Epidermal melanocyte (primary cell): ENCODE data around the gene LRRC23.

Experiments
- DNase-seq: peaks from one replicate; pipeline ENCODE4 v3.0.0; 2011; ENCODE audit warnings: low spot score; ENCODE audit not compliant: insufficient read length

The LRRC23 gene

GRCh38 chr12:6956021-6956727, 51.6 kb downstream of the LRRC23 start:
- DNase-seq: no peak

- no peak for DNase-seq
Measured at GRCh38 chr12:6957151-6957701, 52.6 kb downstream of the LRRC23 start.

DNA sequence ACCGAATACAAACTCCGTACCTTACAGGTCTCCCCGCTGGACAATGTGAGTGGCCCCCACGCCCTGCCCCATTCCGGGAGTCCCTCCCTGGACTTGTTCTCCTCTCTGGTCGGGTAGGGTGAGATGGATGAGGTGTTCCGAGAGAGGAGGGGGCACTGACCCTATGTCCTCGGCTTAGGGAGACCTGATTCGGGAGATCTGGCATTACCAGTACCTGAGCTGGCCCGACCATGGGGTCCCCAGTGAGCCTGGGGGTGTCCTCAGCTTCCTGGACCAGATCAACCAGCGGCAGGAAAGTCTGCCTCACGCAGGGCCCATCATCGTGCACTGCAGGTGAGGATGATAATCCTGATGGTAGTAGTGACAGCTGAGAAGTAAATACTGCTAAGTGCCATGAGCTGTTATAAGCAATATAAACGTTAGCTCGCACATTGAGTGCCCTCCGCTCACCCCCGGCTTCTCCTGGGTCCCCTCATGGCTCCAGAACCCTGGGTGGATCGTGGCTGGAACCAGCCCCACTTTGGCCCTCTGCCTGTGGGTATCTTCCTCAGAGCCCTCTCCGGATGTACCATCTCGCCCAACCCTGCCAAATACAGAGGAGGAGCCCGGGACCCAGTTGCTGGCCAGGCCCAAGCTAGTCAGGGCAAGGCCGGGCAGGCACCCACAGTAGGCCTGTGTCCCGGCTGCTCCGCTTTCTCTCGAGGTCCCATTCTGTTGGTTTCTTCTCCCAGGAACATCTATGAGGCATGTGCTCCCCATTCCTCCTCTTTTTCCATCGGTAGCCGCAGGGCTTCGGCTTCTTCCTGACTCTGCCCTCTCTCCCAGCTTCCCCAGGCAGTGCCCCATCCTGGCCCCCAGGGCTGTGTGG, 53.4 kb downstream of the LRRC23 start:
- DNase-seq: no peak

DNA sequence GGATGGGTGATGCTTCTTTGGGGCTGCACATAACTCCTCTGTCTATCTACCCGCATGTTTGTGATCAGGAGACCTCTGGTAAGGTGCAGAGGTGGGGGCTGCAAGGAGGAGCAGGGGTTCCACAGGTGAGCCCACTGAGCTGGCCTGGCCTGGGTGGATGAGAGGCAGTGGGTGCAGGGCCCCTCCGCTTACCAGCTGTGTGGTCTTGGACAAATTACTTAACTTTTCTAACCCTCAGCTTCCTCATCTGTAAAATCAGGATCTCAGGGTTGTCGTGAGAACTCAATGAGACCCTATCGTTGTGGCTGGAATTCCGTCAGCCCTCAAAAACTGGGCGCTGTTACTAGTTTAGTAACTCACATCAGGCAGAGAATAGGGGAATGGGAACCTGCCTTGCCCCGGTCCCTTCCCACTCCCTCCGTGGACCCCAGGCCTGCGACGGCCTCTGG, 54.0 kb downstream of the LRRC23 start:
- no peak for DNase-seq

- no peak for DNase-seq
Measured at GRCh38 chr12:6959058-6959804, 54.6 kb downstream of the LRRC23 start.

DNA sequence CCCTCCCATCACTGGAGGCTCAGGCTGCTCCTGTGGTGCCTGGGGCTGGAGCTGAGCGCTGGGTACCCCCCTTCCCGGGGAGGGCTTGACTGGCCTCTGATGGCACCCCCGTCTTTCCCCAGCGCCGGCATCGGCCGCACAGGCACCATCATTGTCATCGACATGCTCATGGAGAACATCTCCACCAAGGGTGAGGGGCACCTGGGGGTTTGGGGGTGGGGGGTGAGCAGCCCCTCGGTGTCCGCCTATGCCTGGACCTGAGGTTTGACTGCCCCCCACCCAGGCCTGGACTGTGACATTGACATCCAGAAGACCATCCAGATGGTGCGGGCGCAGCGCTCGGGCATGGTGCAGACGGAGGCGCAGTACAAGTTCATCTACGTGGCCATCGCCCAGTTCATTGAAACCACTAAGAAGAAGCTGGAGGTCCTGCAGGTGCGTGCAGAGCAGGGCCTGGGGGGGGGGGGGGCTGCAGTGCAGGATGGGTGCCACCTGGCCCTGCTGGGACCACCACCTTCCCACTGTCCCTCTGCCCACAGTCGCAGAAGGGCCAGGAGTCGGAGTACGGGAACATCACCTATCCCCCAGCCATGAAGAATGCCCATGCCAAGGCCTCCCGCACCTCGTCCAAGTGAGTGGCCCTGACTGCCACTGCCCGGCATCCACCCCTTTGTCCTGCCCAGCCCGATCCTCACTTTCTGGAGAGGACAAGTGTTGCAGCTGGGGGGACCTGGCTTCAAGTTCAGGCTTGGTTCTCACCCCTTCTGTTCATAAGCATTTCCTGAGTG, 55.4 kb downstream of the LRRC23 start:
- no peak for DNase-seq

DNA sequence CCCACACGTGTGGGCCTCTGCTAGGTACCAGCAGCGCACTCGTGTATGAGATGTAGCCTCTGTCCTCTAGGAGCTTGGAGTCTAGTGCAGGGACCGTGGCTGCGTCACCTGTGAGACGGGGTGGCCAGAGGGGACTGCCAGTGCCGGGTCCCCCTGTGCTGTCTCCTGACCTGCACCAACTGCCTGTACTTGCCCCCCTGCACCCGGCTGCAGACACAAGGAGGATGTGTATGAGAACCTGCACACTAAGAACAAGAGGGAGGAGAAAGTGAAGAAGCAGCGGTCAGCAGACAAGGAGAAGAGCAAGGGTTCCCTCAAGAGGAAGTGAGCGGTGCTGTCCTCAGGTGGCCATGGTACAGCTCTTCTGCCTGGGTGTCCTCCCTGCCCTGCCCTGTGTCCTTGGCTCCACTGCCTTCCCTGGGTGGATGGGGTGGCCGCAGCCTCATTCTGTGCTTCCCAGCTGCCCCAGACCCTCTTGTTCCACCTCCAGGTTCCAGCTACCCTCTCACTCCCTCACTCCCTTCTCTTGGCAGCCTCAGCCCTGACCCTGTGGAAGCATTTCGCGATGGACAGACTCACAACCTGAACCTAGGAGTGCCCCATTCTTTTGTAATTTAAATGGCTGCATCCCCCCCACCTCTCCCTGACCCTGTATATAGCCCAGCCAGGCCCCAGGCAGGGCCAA, 56.1 kb downstream of the LRRC23 start:
- DNase-seq: no peak

DNA sequence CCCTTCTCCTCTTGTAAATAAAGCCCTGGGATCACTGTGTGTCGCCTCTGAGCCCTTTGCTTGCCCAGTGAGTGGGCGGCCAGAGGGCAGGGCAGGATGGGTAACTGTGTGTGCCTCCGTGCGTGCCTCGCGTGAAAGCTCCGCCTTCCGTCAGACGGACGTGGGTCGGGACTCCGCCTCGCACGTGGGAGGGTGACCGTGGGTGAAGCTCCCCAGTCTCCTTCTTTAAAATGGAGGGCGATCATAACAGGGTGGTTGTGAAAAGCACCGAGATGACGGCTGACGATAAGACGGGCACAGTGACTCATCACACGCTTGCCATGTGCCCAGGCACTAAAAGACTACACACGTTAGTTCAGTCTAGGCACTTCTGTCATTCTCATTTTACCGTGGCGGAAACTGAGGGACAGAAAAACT, 56.7 kb downstream of the LRRC23 start:
- no peak for DNase-seq

DNA sequence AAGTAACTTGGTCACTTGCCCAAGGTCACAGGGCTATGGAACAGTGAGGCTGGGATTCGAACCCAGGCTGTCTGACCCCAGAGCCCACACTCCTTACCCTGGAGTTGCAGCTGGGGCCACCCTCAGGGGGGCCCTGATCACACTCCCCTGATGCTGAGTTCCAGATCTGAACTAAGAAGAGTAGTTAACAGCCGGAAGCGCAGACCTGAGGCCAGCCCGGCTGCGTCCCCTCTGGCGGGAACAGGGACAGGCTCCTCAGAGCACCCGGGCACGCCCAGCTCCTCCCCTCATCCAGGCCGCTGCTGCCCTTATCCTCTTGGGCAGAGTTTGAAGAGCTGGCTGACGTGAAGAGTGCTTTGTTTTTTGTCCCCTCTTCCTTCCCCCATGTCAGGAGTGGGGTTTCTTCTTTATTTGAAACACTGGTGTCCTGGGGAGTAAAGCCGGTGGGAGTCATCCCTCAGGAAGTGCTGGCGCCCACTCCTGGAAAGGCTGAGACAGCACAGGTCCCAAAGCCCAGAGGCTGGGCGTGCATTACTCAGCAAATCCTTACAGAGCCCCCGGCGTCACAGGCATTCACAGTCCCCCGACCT, 57.2 kb downstream of the LRRC23 start:
- DNase-seq: peak; percentile 72

DNA sequence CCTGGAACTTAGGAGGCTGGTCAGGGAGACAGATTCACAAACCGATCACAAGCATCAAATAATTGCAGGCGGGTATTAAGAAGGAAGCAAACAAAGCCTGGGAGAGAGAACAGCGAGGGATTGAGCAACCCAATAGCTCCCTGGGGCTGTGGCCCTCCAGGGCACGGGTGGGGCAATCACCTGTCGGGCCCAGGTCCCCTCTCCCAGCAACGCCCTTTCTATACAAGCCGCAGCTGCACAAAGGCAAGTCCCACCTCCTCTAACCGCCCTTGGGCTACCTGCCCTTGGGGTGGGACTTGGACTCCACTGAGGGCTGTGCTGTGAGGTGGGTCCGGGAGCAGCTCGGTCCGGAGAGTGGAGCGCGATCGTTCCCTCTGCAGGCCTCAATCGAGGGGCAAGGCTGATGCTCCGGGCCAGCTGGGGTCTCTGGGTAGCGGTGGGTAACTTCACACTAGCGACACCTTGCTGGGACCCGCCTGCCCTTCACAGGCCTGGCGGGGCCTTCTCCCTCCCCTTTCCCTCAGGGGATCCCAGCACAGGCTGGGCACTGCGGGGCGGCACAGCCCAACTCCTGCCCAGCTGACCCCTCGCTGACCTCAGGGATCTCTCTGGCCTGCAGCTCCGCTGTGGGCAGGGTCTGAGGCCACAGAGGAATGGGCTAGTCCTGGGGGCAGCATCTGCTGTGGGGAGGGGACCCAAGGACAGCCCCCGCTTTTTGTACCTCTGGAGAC, 57.8 kb downstream of the LRRC23 start:
- DNase-seq: no peak

DNA sequence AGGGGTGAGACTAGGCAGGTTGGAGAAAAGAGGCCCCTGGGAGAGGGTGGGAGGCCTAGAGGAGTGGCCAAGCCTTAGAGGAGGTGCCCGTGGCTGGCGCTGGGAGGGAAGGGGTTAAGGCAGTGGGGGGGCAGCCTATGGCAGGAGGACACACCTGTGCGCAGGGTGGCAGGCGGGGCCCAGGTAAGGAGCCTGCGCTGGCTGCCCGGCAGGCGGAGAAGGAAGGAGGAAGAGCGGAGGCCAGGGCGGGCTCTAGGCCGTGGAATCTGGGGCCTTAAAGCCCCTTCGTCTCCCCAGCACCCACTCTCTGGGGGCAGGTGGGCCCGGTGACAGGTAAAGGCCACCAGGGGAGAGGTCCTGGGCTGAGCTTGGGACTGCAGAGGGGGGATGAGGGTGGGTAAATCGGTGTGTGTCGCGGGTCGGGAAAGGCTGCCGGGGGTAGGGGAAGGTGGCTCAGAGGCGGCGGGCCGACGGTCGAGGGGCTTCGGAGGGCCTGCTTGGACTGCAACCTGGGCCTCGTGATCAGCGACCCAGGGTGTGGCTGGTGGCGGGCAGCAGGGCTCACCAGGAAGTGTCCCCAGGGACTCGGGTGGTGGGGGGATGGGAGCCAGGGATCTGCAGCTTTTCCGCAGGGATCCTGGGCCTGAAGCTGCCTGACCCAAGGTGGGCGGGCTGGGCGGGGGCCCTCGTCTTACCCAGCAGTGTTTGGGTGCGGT, 58.6 kb downstream of the LRRC23 start:
- no peak for DNase-seq
